Measurements from ENCODE around the gene CDK19.
"Not testable (repeated sequence)": the region's sequence is repeated elsewhere in the genome, so short reads cannot be mapped to it uniquely, and the experiment has no call there.

Gene CDK19

DNA sequence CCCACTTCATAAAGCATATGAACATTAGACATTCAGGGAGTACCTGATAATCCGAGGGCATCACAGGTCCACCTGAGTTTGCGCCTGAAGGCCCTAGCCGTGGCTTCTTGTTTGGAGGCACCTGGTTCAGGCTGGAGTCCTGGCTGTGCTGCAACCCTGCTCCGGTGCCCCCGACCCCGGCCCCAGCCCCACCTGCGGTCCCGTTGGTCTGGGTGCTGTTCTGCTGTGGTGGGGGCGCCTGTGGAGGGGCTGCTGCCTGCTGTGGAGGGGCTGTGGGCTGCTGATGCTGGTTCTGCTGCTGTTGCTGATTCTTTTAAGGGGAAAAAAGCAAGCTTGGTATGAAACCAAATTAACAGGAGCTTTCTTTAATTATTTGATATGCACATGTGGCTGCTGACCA lies 194.2 kb downstream of the CDK19 start:
- no peak for DNase-seq (ENCODE audit: low read depth)

- no peak for DNase-seq (ENCODE audit: low read depth)
Observed at GRCh38 chr6:110620065-110620464, 195.2 kb downstream of the CDK19 start.

DNA sequence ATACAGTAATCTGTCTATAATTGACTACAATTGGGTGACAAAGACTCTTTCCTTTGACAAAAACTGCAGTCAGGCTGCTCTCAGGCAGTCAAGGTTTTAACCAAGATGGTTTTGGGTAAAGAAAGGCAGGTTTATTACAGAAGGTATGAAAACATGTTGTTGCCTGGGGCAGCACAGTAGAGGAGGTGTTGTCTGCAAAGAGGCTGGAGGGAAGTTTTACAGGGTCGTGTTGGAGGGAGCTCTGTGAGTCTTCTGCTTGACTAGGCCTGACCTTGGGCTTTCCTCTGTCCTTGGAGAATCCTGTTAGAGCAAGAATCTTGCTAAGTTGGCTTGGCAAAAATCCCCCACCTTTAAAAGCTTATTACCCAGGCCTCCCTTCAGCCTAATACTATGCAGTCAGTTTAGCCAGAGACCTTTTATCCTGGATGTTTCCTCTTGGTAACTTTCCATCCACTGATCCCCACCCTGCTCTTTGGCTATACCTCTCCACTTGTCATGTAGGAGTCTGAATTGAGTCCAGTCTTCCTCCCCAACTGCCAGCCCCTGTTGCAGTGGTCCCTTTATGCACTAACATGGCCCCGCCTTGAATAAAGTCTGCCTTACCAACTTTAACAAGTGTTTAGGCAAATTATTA lies 195.9 kb downstream of the CDK19 start:
- DNase-seq (ENCODE audit: low read depth), result no peak

GRCh38 chr6:110618591-110619267 lies 196.5 kb downstream of the CDK19 start:
- DNase-seq (ENCODE audit: low read depth), result no peak

- no peak for DNase-seq (ENCODE audit: low read depth)
Observed at GRCh38 chr6:110617057-110617456, 198.2 kb downstream of the CDK19 start.

DNA sequence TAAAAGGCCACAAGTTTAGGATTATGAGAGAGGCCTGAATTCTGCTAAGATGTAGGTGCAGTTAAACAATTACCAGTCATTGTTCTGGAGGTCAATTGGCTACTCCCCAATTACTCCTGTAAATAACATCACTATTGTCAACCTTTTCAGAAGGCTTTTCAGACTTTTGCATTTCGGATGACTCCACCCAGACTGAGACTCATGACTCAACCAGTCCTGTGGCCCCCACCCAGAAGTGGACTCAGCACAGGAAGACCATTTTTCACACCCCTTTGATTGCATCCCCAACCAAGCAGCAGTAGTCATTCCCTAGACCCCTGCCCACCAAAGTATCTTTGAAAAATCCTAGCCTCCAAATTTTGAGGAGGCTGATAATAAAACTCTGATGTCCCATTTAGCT lies 199.5 kb downstream of the CDK19 start:
- DNase-seq (ENCODE audit: low read depth), result no peak

DNA sequence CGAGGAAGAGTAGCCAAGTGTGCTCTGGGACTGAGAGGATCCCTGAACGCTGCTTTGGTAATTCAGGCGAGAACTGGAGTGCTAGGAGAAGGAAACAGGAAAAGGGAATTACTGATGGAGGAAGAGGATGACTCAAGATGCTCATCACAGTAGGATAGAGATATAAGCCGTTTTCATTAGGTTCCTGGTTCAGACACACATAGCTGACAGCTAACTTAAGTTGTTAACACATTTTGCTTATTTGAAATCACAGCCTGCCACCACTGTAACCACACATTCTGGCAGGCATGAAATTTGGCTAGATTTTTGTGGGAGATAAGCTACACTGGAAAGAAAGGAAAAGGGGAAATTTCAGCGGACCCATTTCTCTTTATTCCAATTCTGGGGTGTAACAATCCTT lies 200.7 kb downstream of the CDK19 start:
- DNase-seq (ENCODE audit: low read depth), result no peak

DNA sequence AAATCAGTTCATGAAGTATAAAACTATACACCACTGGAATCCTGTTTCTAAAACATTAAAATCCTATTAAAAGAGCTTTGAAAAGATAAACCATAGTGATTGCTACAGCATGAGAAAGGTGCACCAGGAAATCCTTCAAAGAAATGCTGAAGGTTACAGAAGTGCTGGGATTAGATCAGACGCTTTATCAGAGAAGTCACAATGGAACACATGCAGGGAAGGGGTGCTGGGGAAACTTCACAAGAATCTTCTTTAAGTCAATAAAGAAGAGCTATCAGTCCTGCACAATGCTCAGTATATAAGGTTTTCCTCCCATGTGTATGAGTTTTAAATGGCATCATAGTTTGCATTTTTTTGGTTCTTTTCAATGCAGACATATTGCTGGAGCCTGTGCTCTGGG lies 201.2 kb downstream of the CDK19 start:
- no peak for DNase-seq (ENCODE audit: low read depth)

GRCh38 chr6:110613356-110613755 lies 201.9 kb downstream of the CDK19 start:
- DNase-seq (ENCODE audit: low read depth), result no peak

GRCh38 chr6:110612298-110612697 lies 203.0 kb downstream of the CDK19 start:
- DNase-seq (ENCODE audit: low read depth), result no peak

DNA sequence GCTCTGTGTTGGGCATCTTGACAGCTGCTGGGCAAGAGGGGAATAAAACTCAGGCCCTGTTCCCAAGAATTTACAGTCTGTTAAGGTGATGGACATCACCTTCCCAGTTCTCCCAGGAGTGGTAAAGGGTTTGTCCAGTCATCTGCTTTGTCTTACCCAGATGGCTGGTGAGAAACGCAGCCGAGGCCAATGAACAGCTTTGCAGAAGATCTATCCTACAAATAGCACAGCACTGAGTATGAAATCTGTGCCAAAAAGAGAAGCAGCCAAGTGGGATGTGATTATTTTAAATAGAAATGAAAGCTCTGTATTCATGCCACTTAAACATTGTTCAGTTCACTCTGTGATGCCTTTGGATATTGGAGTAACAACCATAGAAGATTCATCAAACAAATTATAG lies 206.2 kb downstream of the CDK19 start:
- no peak for DNase-seq (ENCODE audit: low read depth)

DNA sequence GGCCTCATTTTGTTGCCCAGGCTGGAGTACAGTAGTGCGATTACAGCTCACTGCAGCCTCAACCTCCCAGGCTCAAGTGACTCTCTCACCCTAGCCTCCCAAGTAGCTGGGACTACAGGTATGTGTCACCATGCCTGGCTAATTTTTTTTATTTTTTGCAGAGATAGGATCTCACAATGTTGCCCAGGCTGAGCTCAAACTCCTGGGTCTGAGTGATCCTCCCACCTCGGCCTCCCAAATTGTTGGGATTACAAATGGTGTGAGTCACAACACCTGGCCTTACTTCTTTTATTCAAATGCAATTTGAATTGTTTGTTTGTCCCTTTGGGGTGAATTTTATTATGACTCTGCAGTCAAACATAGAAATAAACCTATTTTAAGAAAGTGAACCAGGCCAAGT lies 207.1 kb downstream of the CDK19 start:
- DNase-seq (ENCODE audit: low read depth), result no peak

DNA sequence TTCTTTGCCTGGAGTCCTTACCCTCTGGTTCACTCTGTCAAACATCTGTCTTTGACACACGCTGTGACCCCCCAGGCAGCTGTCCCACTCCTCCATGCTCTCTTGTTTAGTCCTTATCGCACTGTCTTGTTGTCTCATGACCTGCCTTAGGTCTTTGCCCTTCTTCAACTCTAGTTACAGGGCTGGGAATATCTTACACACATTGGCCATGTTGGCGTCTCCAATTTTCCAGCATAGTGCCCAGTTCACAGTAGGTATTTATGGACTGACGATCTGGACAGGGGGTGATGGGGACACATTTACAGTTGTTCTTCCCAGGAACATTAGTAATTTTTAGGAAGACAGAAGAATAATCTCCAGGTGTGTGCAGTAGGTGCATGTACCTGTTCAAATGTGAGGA lies 209.1 kb downstream of the CDK19 start:
- no peak for DNase-seq (ENCODE audit: low read depth)

DNA sequence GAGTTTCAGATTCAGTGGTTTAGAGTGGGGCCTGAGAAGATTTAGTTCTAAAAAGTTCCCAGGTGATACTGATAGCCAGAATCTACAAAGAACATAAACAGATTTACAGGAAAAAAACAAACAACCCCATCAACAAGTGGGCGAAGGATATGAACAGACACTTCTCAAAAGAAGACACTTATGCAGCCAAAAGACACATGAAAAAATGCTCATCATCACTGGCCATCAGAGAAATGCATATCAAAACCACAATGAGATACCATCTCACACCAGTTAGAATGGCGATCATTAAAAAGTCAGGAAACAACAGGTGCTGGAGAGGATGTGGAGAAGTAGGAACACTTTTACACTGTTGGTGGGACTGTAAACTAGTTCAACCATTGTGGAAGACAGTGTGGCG lies 214.6 kb downstream of the CDK19 start:
- DNase-seq (ENCODE audit: low read depth), result not testable (repeated sequence)

- DNase-seq (ENCODE audit: low read depth), result no peak
Observed at GRCh38 chr6:110597761-110598160, 217.5 kb downstream of the CDK19 start.

DNA sequence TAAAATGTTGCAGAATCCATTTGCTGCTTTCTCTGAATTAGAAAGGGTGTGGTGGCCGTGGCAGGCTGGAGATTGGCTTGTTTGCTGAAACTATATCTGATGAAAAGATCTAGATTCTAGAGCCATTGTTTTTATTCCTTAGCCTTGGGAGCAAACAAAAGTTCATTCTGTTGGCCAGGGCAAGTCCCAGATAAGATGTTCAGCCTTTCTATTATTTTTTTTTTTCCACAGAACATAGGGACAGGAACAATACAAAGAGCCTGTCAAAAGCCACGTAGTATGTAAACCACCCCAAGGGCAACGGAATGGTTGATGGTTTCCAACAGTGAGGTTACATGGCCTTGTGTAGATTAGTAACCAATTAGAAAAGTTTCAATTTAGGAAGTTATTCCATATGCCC lies 218.9 kb downstream of the CDK19 start:
- DNase-seq (ENCODE audit: low read depth), result no peak

DNA sequence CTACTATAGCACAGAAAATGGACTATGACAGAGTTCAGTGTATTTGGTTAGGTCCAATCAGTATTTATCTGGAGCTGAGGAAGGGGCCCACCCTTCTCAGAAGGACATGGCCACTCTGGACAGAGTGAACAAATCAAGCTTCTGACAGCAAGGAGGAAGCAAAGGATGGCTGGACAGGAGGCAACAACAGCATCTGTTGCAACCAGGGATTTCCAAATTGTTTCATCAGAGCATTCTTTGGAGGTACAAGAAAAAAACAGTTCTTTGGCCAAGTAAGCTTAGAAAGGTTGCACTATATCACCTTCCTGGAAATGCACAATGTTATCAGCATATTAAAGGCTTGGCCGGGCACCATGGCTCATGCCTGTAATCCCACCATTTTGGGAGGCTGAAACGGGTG lies 220.2 kb downstream of the CDK19 start:
- no peak for DNase-seq (ENCODE audit: low read depth)

- DNase-seq (ENCODE audit: low read depth), result no peak
Observed at GRCh38 chr6:110593637-110594036, 221.6 kb downstream of the CDK19 start.

DNA sequence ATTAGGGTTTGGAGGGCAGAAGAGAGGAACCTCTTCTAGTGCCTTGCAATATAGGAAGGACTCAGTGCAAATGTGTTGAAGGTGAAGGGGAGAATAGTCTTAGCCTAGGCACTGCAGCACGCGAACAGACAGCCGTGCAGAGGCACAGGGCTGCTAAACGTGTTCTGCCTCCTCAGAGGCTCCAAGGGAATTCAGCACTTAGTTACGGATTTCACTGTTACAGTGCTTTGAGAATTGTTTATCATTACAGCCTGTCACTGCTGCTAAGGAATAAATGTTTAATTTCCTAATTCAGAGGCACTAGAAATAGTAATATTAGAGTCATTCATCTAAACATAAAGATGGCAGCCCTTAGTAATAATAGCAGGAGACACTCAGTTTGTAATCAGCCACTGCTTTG lies 222.5 kb downstream of the CDK19 start:
- no peak for DNase-seq (ENCODE audit: low read depth)

- DNase-seq (ENCODE audit: low read depth), result no peak
Observed at GRCh38 chr6:110590821-110591351, 224.4 kb downstream of the CDK19 start.

DNA sequence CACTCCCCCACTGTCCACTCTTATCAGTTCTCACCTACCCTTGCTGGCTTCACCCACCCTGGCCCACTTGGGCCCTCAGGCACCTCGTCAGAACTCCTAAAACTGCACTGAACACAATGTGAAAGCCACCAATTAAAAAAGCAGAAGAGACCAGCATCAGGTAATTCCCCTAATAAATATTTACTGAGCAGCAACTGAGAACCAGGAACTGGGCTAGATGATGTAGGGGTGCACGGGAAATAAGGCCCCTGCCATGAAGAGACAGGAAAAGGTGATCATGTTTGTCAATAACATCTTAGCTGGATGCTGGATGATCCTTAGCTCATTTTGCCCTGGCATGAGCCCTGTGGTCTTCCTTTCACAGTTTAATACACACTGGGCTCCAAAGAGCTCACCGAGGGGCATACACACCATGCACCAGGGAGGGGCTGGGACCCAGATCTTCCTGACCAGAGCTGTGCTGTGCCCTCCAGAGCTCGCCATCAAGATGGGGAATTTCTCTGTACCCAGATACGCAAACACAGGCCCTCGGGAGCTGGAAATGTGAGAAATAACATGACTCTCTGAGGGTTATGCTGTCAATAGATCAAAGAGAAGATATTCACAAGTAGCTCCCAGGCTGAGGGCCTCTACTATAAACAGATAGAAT lies 225.3 kb downstream of the CDK19 start:
- no peak for DNase-seq (ENCODE audit: low read depth)

- no peak for DNase-seq (ENCODE audit: low read depth)
Observed at GRCh38 chr6:110587328-110587727, 227.9 kb downstream of the CDK19 start.

GRCh38 chr6:110581679-110582078 lies 233.6 kb downstream of the CDK19 start:
- DNase-seq (ENCODE audit: low read depth), result no peak

All from T follicular helper cell (primary cell).